22Rv1 (cell line): ENCODE data around the gene APC.

Experiments used
- ZFX ChIP-seq: fragments of 450-650 bp; IDR thresholded peaks from 2 replicates; pipeline ENCODE4 v1.6.1; 2017; ENCODE audit warnings: antibody characterized with exemption, borderline replicate concordance
- TF ChIP-seq, protein P1 (sequence below): fragments of 450-650 bp; IDR thresholded peaks from 2 replicates; pipeline ENCODE4 v1.5.1; 2017; ENCODE audit warnings: mild to moderate bottlenecking

DNA sequence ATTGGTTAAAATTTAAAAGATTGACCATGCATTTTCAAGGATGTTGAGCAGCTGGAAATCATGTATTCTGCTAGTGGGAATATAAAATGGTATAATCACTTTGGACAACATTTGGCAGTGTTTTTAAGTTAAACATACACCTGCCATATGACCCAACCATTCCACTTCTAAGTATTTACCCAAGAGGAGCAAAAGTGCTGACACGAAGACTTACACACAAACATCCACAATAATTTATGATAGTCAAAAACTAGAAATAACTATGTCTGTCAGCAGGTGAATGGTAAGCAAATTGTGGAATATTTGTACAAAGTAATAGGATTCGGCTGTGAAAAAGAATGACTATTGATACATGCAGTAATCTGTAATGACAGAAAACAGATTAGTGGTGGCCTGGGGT is 92.7 kb downstream of the APC start:
- TF ChIP-seq, protein P1, sequence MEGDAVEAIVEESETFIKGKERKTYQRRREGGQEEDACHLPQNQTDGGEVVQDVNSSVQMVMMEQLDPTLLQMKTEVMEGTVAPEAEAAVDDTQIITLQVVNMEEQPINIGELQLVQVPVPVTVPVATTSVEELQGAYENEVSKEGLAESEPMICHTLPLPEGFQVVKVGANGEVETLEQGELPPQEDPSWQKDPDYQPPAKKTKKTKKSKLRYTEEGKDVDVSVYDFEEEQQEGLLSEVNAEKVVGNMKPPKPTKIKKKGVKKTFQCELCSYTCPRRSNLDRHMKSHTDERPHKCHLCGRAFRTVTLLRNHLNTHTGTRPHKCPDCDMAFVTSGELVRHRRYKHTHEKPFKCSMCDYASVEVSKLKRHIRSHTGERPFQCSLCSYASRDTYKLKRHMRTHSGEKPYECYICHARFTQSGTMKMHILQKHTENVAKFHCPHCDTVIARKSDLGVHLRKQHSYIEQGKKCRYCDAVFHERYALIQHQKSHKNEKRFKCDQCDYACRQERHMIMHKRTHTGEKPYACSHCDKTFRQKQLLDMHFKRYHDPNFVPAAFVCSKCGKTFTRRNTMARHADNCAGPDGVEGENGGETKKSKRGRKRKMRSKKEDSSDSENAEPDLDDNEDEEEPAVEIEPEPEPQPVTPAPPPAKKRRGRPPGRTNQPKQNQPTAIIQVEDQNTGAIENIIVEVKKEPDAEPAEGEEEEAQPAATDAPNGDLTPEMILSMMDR: no peak
- no peak for TF ChIP-seq ZFX
